GM12872 (cell line): Measurements from ENCODE around the gene ZNF892.

Source experiments
- CTCF ChIP-seq: IDR thresholded peaks from 3 replicates; pipeline ENCODE4 v1.5.1; 2011; ENCODE audit warnings: low read depth, mild to moderate bottlenecking, low read length, moderate library complexity; ENCODE audit not compliant: insufficient read depth

Gene ZNF892

GRCh38 chr2:95225658-95226057 lies 18.3 kb downstream of the ZNF892 start:
- TF ChIP-seq CTCF, result no peak

- peak; percentile 80 for TF ChIP-seq CTCF
These were observed 24.4 kb downstream of the ZNF892 start for GRCh38 chr2:95231723-95232122.

GRCh38 chr2:95232232-95232631 lies 24.9 kb downstream of the ZNF892 start:
- no peak for TF ChIP-seq CTCF

GRCh38 chr2:95234286-95234785 lies 27.0 kb downstream of the ZNF892 start:
- TF ChIP-seq CTCF, result no peak

- no peak for TF ChIP-seq CTCF
These were observed 27.5 kb downstream of the ZNF892 start for GRCh38 chr2:95234816-95235215.

GRCh38 chr2:95238131-95238530 lies 30.8 kb downstream of the ZNF892 start:
- TF ChIP-seq CTCF, result no peak

GRCh38 chr2:95240091-95240490 lies 32.8 kb downstream of the ZNF892 start:
- no peak for TF ChIP-seq CTCF

GRCh38 chr2:95240556-95240955 lies 33.2 kb downstream of the ZNF892 start:
- TF ChIP-seq CTCF, result no peak
